Activated CD4-positive, alpha-beta T cell treated with anti-CD3 and anti-CD28 coated beads, Interleukin-2, amount 10 ng/mL, durations not matched to agents 24 days and 14 days (primary cell): ENCODE data around the gene ARHGEF11. TPM values are rescaled to one million over a fixed set of nuclear protein-coding genes. Genes with fewer than 3 reads are reported as not detected.

Experiments used
- DNase-seq: peaks from one replicate; pipeline ENCODE4 v3.0.0; 2022
- H3K27ac Mint-ChIP-seq: one replicate; pipeline ENCODE4 v1.8.0; 2022; ENCODE audit warnings: mild to moderate bottlenecking, mixed read lengths
- H3K27me3 Mint-ChIP-seq: one replicate; pipeline ENCODE4 v1.8.0; 2022; ENCODE audit warnings: mixed read lengths
- H3K36me3 Mint-ChIP-seq: one replicate; pipeline ENCODE4 v1.8.0; 2022; ENCODE audit warnings: low read depth, mild to moderate bottlenecking, mixed read lengths
- H3K4me1 Mint-ChIP-seq: one replicate; pipeline ENCODE4 v1.8.0; 2021; ENCODE audit warnings: mixed read lengths
- H3K4me3 Mint-ChIP-seq: one replicate; pipeline ENCODE4 v1.8.0; 2022; ENCODE audit warnings: mild to moderate bottlenecking, moderate library complexity, mixed read lengths
- H3K9me3 Mint-ChIP-seq: one replicate; pipeline ENCODE4 v1.8.0; 2021; ENCODE audit warnings: mixed read lengths
- intact Hi-C: fragments of 100-400 bp; cut with micrococcal nuclease; formaldehyde crosslinking; loops from one replicate; pipeline ENCODE4 v1.15.1; 2023
- total RNA-seq: library from RNA; stranded (reverse); gene quantifications from 2 replicates; pipeline ENCODE4 v1.2.3, GENCODE V29; 2022

ARHGEF11 gene
- total RNA-seq, 1 donor from 2014 or later: 1.9 TPM

DNA sequence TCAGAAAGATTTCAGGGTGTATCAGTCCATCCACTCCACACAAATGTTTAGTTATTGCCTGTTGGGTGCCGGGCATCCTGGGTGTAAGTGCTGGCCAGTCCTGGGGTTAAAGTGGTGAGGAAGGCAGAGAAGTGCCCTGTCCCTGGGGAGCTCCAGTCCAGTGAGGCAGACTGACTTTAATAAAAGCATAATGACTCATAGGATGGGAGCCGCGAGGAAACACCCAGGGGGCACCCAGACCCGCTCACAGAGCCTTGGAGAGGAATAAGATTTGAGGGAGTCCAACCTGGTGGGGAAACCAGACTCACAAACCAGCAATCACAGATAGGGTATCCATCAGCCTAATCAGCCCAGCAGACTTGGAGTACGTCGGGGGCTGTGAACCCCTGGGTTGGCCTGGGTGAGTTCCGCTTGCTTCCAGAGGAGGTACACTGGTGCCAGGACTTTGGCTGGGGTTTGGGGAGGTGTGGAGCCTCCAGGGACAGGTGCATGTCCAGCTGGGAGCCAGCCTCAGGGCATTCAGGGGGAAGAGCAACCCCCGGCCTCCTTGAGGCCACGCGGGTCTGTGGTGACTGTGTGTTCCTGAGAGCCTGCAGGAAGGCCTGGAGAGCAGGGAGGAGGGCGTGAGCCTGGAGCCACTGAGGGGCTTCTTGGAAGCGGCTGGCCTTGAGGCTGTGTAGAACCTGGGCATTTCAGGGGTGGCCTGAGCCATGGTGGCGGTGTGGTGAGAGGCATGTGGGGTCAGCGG, 148.3 kb downstream of the ARHGEF11 start:
- Mint-ChIP-seq H3K4me1 (peaks cover 11% of the 10 kb centered on the region), H3K36me3 (no peaks in the 10 kb centered on the region), H3K27me3 (peaks cover 35% of the 10 kb centered on the region), H3K4me3 (no peak overlapping the region), H3K27ac (peak overlapping the region; percentile 65), H3K9me3 (no peaks in the 10 kb centered on the region)
- intact Hi-C loops: no loop called here
- DNase-seq: no peak

- H3K27me3 Mint-ChIP-seq: peaks cover 37% of the 10 kb centered on the region
Measured at GRCh38 chr1:156896490-156897033, 149.0 kb downstream of the ARHGEF11 start.

DNA sequence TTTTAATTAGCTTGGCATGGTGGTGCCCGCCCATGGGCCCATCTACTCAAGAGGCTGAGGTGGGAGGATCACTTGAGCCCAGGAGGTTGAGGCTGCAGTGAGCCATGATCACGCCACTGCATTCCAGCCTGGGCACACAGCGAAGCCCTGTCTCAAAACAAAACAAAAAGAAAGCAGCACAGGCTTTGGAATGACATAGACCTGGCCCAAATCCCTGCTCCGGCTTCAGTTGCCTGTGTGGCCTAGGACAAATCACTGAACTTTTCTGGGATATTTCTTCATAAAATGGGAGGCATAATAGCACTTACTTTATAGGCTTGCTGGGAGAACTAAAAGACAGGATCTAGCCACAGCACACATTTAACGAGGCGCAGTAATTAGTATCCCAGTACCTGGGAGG, 149.6 kb downstream of the ARHGEF11 start:
- H3K4me1 Mint-ChIP-seq: peaks cover 16% of the 10 kb centered on the region
- no peak overlapping the region for H3K27ac Mint-ChIP-seq
- no peak overlapping the region for H3K4me3 Mint-ChIP-seq
- DNase-seq: no peak
- H3K27me3 Mint-ChIP-seq: peaks cover 37% of the 10 kb centered on the region
- no peaks in the 10 kb centered on the region for H3K9me3 Mint-ChIP-seq
- no peaks in the 10 kb centered on the region for H3K36me3 Mint-ChIP-seq
- intact Hi-C loops: no loop called here

More at GRCh38 chr1:156896490-156897033, 149.0 kb downstream of the ARHGEF11 start:
- Mint-ChIP-seq H3K4me3 (no peak overlapping the region), H3K27ac (no peak overlapping the region), H3K36me3 (no peaks in the 10 kb centered on the region), H3K4me1 (peaks cover 16% of the 10 kb centered on the region), H3K9me3 (no peaks in the 10 kb centered on the region)
- intact Hi-C loops: no loop called here
- DNase-seq: no peak

GRCh38 chr1:156895455-156895812, 150.1 kb downstream of the ARHGEF11 start:
- Mint-ChIP-seq H3K4me3 (no peak overlapping the region), H3K4me1 (peaks cover 16% of the 10 kb centered on the region), H3K27me3 (peaks cover 39% of the 10 kb centered on the region), H3K9me3 (no peaks in the 10 kb centered on the region), H3K36me3 (no peaks in the 10 kb centered on the region), H3K27ac (no peak overlapping the region)
- DNase-seq: no peak
- intact Hi-C loops: no loop called here

GRCh38 chr1:156894711-156895454, 150.7 kb downstream of the ARHGEF11 start:
- Mint-ChIP-seq H3K36me3 (no peaks in the 10 kb centered on the region), H3K4me3 (no peak overlapping the region), H3K27ac (no peak overlapping the region), H3K9me3 (no peaks in the 10 kb centered on the region), H3K27me3 (peaks cover 43% of the 10 kb centered on the region), H3K4me1 (peaks cover 19% of the 10 kb centered on the region)
- intact Hi-C loops: no loop called here
- DNase-seq: no peak

DNA sequence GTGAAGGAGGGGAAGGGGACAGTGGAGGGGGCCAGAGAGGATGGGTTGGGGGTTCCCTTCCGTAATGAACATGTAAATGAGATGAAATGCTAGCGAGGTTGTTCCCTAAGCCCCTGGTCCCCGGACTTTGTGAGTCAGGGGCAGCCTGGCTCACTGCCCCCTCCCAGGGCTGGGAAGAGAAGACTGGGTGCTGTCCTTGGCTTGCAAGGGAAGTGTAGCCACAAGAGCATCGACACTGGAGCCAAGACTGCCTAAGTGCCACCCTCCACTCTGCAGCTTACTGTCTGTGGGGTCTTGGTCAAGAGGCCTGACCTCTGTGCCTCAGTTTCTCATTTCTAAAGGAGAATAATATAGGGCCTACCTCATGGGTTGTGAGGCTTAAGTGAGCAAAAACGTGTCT, 151.5 kb downstream of the ARHGEF11 start:
- Mint-ChIP-seq H3K27me3 (peaks cover 43% of the 10 kb centered on the region), H3K4me1 (peaks cover 21% of the 10 kb centered on the region), H3K36me3 (no peaks in the 10 kb centered on the region), H3K27ac (no peak overlapping the region), H3K9me3 (no peaks in the 10 kb centered on the region), H3K4me3 (no peak overlapping the region)
- DNase-seq: no peak
- intact Hi-C loops: no loop called here

DNA sequence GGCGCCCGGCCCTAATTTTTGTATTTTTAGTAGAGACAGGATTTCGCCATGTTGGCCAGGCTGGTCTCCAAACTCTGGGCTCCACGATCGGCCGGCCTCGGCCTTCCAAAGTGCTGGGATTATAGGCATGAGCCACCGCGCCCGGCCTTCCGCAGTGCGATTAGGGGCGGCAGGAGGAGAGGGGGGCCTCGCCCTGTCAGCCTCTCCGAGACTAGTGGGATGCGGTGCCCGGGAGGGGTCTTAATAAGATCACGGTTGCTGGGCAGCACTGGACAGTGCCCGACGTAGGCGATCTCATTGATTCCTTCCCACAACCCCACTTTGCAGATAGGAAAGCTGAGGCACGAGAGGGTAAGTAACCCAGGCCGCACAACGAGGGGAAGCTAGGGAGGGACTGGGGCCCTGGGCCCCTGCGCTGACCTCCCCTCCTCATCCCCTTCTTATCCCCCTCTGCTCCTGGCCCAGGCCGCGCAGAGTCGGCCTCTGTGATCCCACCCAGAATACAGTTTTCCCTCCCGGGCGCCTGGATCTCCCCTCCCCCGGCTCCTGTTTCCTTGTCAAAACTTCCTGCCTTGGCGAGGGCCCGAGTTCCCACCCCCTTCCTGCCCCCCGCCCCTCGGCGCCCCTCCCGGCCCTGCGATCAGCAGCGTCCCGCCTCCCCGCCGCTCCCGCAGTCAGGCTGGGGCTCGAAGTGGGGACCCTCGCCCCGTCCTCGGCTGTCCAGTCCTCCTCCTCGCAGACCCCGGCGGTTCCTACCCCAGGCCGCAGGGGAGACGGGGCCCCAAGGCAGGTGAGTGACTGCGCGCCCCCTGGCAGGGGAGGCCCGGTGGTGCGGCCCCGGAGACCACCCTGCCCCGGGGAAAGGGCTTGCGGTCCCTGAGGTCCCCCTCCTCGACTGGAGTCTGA, 152.2 kb downstream of the ARHGEF11 start, which contains the start of gene PEAR1:
TSS of gene PEAR1 (plus strand) at position 671 of the 906 bp plus-strand sequence. CDS start 10,209 bp downstream, outside the sequence.
- Mint-ChIP-seq H3K9me3 (no peaks in the 10 kb centered on the region), H3K36me3 (no peaks in the 10 kb centered on the region), H3K27me3 (peaks cover 39% of the 10 kb centered on the region), H3K4me3 (peak within 1 kb of the TSS; percentile 66), H3K4me1 (peaks cover 15% of the 10 kb centered on the region), H3K27ac (no peak within 1 kb of the TSS)
- DNase-seq: no peak
- intact Hi-C loops: loop anchor here (2.0 kb wide), 1 partner anchor 32 kb away; the partner anchor contains the start of gene NTRK1

GRCh38 chr1:156892190-156893047, 153.1 kb downstream of the ARHGEF11 start:
- no peaks in the 10 kb centered on the region for H3K9me3 Mint-ChIP-seq
- H3K4me3 Mint-ChIP-seq: peak overlapping the region; percentile 66
- peak; percentile 96 for DNase-seq
- peaks cover 13% of the 10 kb centered on the region for H3K4me1 Mint-ChIP-seq
- peaks cover 36% of the 10 kb centered on the region for H3K27me3 Mint-ChIP-seq
- H3K36me3 Mint-ChIP-seq: no peaks in the 10 kb centered on the region
- intact Hi-C loops: loop anchor here (1.0 to 2.0 kb wide), 2 partner anchors 32 to 35 kb away; partner anchors contain the start of gene NTRK1
- no peak overlapping the region for H3K27ac Mint-ChIP-seq

DNA sequence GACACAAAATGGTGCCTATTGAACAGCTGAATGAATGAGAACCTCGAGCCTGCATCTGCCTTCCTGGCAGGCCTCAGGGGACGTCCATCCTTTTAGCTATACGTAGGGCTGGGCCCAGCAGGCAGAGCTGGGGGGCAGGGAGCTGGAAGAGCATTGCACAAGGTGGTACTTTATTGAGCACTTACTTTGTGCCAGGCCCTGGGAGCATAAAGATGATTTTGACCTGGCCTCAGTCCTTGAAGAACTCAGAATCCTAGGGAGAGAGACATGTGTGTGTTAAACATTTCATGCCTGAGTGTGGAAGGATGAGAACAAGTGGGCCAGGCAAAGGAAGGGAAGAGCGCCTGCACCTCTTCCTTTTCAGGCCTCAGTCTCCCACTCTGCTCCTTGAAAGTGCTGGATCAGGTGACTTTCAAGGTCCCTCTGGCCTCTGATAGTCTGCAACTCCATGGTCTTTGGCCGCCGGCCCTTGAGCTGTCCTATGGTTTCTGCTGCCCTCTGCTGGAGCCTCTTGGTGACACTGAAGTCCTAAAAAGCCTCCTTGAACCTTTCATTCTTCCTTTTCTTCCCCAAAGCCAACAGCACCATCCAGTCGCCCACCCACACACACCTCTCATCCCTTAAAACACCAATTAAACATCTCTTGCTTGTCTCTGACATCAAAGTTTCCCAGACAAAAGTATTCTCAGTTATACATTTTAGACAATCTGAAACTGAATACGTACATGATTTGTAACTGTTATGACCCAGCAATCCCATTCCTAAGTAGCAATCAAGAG, 155.6 kb downstream of the ARHGEF11 start:
- no peak overlapping the region for H3K4me3 Mint-ChIP-seq
- intact Hi-C loops: loop anchor here (1.0 kb wide), 2 partner anchors 51 to 93 kb away; no protein-coding TSS in a partner anchor
- peaks cover 16% of the 10 kb centered on the region for H3K4me1 Mint-ChIP-seq
- H3K36me3 Mint-ChIP-seq: no peaks in the 10 kb centered on the region
- H3K27ac Mint-ChIP-seq: no peak overlapping the region
- H3K27me3 Mint-ChIP-seq: peaks cover 37% of the 10 kb centered on the region
- peak; percentile 90 for DNase-seq
- H3K9me3 Mint-ChIP-seq: no peaks in the 10 kb centered on the region

- Mint-ChIP-seq H3K27me3 (peaks cover 24% of the 10 kb centered on the region), H3K36me3 (peaks cover 8% of the 10 kb centered on the region), H3K9me3 (no peaks in the 10 kb centered on the region), H3K27ac (no peak overlapping the region), H3K4me1 (peaks cover 14% of the 10 kb centered on the region), H3K4me3 (no peak overlapping the region)
- intact Hi-C loops: no loop called here
- no peak for DNase-seq
Measured at GRCh38 chr1:156887734-156888133, 157.8 kb downstream of the ARHGEF11 start.

DNA sequence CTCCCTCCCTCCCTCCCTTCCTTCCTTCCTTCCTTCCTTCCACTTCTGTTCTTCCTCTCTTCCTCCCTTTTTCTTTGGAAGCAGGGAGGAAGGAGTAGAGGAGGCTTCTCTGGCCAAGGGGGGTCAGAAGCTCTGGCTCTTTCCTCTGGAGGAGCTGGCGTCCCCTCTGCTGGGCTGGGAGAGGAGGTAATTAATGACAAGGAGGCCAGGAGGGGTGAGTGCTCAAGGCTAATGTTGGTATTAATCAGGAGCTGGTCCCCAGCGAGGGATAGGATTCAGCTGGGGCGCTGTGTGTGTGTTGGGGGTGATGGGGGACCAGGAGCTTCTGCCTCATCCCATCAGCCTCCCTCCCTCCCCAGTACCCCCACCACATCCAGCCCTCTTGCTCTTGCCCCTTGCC, 158.2 kb downstream of the ARHGEF11 start:
- intact Hi-C loops: no loop called here
- Mint-ChIP-seq H3K4me1 (peaks cover 14% of the 10 kb centered on the region), H3K27me3 (peaks cover 24% of the 10 kb centered on the region), H3K4me3 (no peak overlapping the region), H3K9me3 (no peaks in the 10 kb centered on the region), H3K36me3 (peaks cover 8% of the 10 kb centered on the region), H3K27ac (no peak overlapping the region)
- no peak for DNase-seq
